Fibroblast of skin of abdomen (primary cell): ENCODE measurements around the gene TLCD3A.
"Not testable (repeated sequence)": the region's sequence is repeated elsewhere in the genome, so short reads cannot be mapped to it uniquely, and the experiment has no call there.

Experiments used
- DNase-seq: peaks from one replicate; pipeline ENCODE4 v3.0.0-alpha.2; 2013

The TLCD3A gene

GRCh38 chr17:750431-751037, 18.1 kb downstream of the TLCD3A start:
- no peak for DNase-seq

DNA sequence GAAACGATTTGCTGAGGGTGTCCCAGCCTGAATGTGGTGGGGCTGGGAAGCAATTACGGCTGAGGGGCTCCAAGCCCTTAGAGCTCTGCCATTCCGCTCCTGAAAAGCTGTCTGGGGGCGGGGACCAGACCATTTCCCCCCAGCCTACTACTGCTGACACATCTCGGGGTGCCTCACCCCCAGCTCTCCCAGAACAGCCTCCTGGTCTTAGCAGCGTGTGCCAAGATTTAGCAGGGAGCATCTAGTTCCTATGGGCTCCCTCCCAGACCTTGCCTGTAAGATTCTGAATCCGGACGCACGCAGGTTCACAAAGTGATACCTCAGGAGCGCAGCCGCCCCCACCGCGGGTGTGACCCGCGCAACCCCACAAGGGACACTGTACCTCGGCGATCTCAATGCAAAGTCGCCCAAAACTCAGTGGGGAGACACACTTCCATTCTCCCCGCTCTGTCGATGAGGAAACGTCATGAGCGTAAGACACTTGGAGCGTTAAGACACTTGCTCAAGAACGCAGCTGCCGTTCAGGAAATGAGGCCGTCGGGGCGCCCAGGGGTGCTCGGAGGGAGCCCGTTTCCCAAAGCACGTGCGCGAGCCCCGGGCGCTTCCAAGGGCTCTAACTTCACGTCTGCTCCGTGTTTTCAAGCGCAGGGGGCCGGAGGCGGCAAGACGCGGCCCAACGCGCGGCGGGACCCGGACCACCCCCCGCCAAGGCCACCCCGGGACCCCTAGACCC, 19.0 kb downstream of the TLCD3A start:
- peak; percentile 43 for DNase-seq

DNA sequence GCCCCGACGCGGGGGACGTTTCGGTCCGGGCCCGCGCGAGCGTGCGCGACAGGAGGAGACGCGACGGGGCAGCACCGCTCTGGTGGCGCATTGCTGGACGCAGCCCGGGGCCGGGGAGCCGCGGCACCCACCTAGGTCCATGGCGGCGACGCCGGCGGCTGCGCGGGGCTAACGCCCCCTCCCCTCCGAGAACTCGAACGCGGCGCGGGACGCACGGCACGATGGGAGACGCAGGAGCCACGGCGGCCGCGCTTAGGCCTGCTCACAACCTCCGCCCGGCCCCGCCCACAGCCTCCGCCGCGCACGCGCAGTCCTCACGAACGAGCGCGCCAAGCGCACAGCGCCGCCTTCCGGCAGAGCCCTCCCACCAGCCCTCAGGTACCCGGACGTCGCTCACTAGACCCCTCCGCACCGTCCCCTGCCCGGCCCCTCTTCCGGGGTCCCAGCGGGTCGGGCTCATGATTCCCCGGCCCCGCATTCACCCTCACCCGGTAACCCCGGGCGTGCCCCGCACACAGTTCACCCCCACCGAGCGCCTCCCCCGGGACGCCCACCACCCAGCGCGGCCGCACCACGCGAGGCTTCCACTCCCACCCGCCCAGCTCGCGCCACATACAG, 19.7 kb downstream of the TLCD3A start, which contains the start of gene GEMIN4:
GEMIN4 (minus strand) TSS at position 263 of the 618 bp plus-strand sequence; CDS start at position 141, 122 bp downstream.
- peak; percentile 87 for DNase-seq

DNA sequence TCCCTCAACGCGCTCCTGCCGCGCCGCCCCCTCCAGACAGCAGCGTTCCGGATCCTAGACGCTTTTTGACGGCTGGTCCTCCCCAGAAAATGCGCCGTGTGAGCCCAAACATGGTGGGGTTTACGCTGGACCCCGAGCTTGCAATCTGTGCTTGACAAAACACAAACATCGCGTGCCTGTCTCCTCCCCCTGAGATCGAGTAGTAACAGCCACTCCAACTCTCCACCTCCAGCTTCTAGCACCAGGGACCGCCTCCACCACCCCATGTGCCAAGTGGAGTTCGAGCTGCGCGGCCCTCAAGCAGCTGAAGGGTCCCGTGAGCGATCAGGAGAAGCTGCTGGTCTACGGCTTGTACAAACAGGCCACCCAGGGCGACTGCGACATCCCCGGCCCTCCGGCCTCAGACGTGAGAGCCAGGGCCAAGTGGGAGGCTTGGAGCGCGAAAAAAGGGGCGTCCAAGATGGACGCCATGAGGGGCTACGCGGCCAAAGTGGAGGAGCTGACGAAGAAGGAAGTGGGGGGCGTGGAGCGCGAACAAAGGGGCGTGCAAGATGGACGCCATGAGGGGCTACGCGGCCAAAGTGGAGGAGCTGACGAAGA, 20.3 kb downstream of the TLCD3A start:
- DNase-seq: peak; percentile 59

- no peak for DNase-seq
Observed at GRCh38 chr17:753418-753817, 21.0 kb downstream of the TLCD3A start.

DNA sequence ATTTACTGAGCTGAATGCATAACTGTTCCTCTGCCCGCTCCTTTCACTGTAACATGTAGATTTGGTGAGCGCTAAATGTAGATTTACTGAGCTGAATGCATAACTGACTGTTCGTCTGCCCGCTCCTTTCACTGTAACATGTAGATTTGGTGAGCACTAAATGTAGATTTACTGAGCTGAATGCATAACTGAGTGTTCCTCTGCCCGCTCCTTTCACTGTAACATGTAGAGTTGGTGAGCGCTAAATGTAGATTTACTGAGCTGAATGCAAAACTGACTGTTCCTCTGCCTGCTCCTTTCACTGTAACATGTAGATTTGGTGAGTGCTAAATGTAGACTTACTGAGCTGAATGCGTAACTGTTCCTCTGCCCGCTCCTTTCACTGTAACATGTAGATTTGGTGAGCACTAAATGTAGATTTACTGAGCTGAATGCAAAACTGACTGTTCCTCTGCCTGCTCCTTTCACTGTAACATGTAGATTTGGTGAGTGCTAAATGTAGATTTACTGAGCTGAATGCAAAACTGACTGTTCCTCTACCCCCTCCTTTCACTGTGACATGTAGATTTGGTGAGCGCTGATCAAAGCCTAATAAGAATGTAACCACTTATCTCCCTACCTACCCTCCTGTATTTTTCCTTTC, 23.0 kb downstream of the TLCD3A start:
- not testable (repeated sequence) for DNase-seq

DNA sequence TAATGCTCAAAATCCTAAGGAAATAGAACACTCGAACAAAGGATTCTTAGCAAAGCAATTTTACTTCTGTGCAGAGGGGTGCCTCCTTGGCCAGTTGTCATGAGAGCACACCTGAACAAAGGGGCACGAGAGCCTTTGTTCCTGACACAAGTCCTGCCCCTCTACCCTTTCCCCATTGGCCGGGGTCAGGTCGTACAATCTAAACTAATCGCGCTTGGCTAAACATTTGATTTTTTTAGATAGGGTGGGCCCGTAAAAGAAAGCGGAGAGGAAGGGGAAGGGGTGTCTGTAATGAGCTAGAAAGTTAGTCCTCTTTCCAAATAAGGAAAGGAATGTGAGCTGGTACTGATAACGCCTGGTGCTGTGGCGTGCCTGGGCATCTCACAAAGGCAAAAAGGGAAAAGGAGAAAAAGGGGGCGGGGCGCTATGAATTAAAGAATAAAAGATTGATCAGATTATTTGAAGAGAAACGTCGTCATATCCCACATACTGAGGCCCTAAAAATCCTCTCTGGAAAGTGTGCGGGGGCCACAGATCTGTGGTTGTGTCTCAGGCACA, 23.7 kb downstream of the TLCD3A start:
- not testable (repeated sequence) for DNase-seq

DNA sequence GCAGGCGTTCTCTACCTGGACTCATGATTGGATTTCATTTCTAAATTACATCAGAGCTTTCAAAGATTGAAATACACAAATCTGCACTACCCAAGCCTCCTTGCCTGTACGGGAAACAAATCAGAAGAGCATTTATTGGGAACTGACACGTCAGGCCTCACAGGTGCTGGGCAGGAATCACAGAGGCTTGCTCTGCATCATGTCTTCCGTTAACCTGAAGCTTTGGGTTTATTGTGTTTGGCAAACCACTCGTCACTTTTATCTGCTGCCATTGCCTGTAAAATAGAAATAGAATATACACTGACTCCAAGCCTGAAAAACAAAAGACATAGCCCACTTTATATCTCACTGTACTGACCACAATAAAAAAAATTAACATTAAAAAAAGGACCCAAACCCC, 27.6 kb downstream of the TLCD3A start:
- DNase-seq: no peak

DNA sequence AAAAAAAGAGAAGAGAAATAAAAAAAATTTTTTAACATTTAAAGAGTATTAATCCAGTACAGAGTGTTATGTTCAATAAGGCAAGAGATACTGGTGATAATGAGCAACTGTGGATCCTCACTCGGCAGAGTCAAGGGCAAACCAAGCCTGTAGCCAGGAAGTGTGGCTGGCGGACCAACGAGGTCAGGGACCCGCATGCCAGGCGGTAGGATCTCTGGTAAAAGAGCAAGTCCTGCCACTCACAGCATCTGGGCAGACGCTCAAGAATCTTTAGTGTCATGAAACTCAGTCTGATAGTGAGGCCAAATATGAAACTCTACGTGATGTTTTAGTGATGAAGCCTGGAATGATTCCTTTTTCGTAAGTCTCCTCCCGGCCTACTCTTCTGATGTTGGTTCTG, 28.0 kb downstream of the TLCD3A start:
- no peak for DNase-seq

GRCh38 chr17:767076-767475, 34.7 kb downstream of the TLCD3A start:
- no peak for DNase-seq

- DNase-seq: no peak
Observed at GRCh38 chr17:773016-773415, 40.6 kb downstream of the TLCD3A start.

DNA sequence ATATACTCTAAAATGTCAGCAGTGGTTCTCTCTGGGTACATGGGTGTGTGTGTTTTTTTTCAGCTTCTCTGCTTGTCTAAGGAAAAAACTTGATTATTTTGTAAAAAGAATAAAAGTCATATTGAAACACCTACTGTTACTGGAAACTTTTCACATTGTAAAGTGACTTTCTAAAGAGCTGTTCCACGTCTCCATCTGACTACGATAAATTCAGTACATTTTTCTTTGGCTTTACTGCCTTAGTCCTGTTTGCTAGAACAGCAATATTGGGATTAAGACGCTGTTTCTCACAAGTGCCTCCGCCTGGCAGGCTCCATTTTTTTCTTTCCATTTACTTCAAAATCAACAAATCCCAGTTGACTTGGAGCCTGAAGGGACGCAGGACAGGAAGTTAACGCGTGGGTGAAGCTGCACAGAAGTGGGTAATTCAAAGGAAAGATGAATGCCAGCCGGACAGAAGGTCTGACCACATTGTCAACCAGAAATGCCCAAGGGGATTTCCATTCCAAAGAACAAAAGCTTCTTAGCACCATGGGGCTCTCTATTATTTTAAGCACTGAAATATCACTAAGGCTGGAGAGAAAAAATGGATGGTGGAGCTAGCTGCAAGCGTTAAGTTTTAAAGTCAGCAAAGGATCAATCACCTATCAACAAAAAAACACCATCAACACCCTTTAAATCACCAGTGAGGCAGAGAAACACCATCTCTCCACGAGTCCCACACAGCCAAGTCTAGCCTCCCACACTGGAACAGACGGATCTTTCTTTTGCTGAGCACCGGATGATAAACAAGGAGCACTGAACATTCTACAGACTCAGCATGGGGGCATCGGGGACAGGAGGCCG, 41.3 kb downstream of the TLCD3A start:
- DNase-seq: no peak

DNA sequence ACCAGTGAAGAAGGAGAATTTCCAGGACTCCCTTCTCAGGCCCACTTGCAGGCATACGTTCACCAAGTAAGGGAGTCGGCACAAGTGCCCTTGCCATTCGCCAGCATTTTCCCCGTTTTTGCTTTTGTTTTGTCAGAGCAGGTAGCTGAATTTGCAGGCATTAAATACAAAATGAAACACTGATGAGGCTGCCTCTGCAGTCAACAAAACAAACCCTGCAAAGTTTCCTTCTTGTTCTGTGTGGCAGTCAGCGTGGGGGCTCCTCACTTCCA, 41.9 kb downstream of the TLCD3A start:
- DNase-seq: no peak

GRCh38 chr17:778096-778495, 45.7 kb downstream of the TLCD3A start:
- DNase-seq: no peak

DNA sequence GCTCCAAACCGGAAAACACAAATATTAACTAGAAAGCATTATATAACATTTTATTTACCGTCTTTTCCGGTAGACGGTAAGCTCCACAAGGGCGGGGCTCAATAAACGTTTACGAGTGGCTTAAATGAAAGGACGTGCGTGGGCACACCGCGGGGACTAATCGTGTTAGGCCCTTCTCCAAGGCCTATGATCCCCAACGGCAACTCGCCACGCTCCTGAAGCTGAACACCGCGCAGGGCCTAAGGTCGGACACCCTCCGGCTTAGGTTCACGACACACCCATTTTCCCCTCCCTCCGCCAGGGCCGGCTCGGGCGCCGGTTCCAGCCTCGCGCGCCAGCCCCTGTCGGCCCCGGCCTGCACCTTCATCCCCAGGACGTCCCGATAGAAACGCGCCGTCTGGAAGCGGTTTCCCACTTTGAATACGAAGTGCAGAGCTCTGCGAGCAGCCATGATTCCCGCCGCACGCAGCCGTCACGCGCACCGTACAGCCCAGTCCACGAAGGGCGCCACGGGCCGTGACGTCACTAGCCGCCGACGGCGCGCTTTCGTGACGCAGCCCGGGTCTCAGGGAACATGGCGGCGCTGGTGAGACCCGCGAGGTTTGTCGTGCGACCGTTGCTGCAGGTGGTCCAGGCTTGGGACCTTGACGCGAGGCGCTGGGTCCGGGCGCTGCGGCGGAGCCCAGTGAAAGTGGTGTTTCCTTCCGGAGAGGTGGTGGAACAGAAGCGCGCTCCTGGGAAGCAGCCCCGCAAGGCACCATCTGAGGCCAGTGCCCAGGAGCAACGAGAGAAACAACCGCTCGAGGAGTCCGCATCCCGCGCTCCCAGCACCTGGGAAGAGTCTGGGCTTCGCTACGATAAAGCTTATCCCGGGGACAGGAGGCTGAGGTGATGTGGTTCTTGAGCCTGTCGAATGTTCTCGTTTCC, 49.7 kb downstream of the TLCD3A start, which contains the start of the genes GLOD4 and MRM3:
GLOD4 (minus strand) TSS at position 476 of the 927 bp plus-strand sequence; CDS start at position 451, 25 bp downstream.
MRM3 (plus strand) TSS at position 549 of the 927 bp plus-strand sequence; CDS start at position 575, 26 bp downstream.
- peak; percentile 87 for DNase-seq

- DNase-seq: no peak
Observed at GRCh38 chr17:784143-784542, 51.7 kb downstream of the TLCD3A start.

DNA sequence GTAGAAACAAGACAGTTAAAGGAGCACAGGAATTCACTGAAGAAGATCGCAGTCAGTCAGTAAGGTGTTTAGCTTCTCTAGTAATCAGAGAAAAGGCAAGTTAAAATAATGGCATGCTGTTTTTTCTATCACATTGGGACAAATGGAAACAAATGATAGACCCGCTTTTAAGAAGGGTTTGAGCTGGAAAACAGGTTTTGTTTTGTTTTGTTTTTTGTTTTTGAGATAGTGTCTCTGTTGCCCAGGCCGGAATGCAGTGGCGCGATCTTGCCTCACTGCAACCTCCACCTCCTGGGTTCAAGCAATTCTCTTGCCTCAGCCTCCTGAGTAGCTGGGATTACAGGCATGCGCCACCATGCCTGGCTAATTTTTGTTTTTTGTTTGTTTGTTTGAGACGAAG, 53.5 kb downstream of the TLCD3A start:
- DNase-seq: not testable (repeated sequence)

DNA sequence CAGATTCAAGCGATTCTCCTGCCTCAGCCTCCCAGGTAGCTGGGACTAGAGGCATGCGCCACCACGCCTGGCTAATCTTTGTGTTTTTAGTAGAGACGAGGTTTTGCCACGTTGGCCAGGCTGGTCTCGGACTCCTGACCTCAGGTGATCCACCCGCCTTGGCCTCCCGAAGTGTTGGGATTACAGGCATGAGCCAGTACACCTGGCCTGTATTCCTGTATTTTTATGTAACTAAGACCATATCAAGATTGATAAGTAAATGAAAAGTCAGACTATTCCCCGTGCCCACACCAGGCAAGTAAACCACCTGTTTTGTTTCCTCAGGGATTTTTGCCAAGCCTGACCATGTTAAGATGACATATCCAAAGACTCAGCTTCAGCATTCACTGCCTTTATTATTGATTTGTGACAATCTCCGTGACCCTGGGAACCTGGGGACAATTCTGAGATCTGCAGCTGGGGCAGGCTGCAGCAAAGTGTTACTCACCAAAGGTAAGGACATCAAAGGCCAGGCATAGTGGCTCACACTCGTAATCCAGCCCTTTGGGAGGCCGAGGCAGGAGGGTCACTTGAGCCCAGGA, 55.3 kb downstream of the TLCD3A start:
- DNase-seq: no peak

- DNase-seq: no peak
Observed at GRCh38 chr17:788551-788950, 56.2 kb downstream of the TLCD3A start.
